GM21528 (cell line): ENCODE data around the gene POLR2H.
"Not testable (repeated sequence)": the region's sequence is repeated elsewhere in the genome, so short reads cannot be mapped to it uniquely, and the experiment has no call there.

Experiments
- ATAC-seq: cut with Tn5 transposase; IDR thresholded peaks from one replicate; pipeline ENCODE4 v1.9.1; 2021; ENCODE audit warnings: mild to moderate bottlenecking, moderate library complexity; ENCODE audit not compliant: unreplicated experiment, low FRiP score

Gene POLR2H

GRCh38 chr3:184335291-184335660 is 26.2 kb upstream of the POLR2H start:
- ATAC-seq, result no peak

GRCh38 chr3:184335661-184336546 is 25.6 kb upstream of the POLR2H start:
- ATAC-seq, result peak; percentile 76

- no peak for ATAC-seq
Measured at GRCh38 chr3:184336547-184337398, 24.7 kb upstream of the POLR2H start.

- ATAC-seq, result no peak
Measured at GRCh38 chr3:184337399-184337714, 24.2 kb upstream of the POLR2H start, which contains the start of gene FAM131A. Gene FAM131A (plus strand): TSS chr3:184337600. CDS start chr3:184337631, 31 bp downstream.

GRCh38 chr3:184337981-184338380 is 23.5 kb upstream of the POLR2H start:
- ATAC-seq, result no peak

- ATAC-seq, result no peak
Measured at GRCh38 chr3:184338511-184338945, 23.0 kb upstream of the POLR2H start.

- ATAC-seq, result no peak
Measured at GRCh38 chr3:184339001-184339400, 22.5 kb upstream of the POLR2H start.

- ATAC-seq, result not testable (repeated sequence)
Measured at GRCh38 chr3:184339451-184340135, 21.9 kb upstream of the POLR2H start.

- no peak for ATAC-seq
Measured at GRCh38 chr3:184341925-184342324, 19.6 kb upstream of the POLR2H start.

GRCh38 chr3:184343200-184343876 is 18.2 kb upstream of the POLR2H start:
- ATAC-seq, result no peak

- ATAC-seq, result no peak
Measured at GRCh38 chr3:184344579-184345316, 16.8 kb upstream of the POLR2H start.

GRCh38 chr3:184345317-184346144 is 16.0 kb upstream of the POLR2H start:
- no peak for ATAC-seq

- ATAC-seq, result no peak
Measured at GRCh38 chr3:184346480-184347190, 14.9 kb upstream of the POLR2H start.

- no peak for ATAC-seq
Measured at GRCh38 chr3:184347321-184348056, 14.0 kb upstream of the POLR2H start.

- no peak for ATAC-seq
Measured at GRCh38 chr3:184348057-184348382, 13.5 kb upstream of the POLR2H start.

- ATAC-seq, result no peak
Measured at GRCh38 chr3:184349563-184350470, 11.7 kb upstream of the POLR2H start.

GRCh38 chr3:184350618-184351017 is 10.9 kb upstream of the POLR2H start:
- ATAC-seq, result no peak
